Ascending aorta (tissue), 2 donors: Measurements from ENCODE around the gene SPINK13. TPM values are rescaled to one million over a fixed set of nuclear protein-coding genes. Genes with fewer than 3 reads are reported as not detected.

Experiments used
- DNase-seq, 2 donors: peaks; one replicate each; pipeline ENCODE4 v3.0.0-alpha.2; 2019; ENCODE audit warnings: low spot score in 2 of 2
- H3K27ac ChIP-seq, 2 donors: fragments of 200-600 bp; sonication (generic); one replicate each; pipeline ENCODE4 v1.5.1; 2016 to 2017; ENCODE audit warnings: mild to moderate bottlenecking in 1 of 2
- H3K27me3 ChIP-seq: fragments of 200-600 bp; sonication (generic); one replicate; pipeline ENCODE4 v1.5.1; 2017
- H3K36me3 ChIP-seq, 2 donors: fragments of 200-600 bp; sonication (generic); one replicate each; pipeline ENCODE4 v1.5.1; 2016
- H3K4me1 ChIP-seq, 2 donors: fragments of 200-600 bp; sonication (generic); one replicate each; pipeline ENCODE4 v1.5.1; 2016 to 2017; ENCODE audit warnings: mild to moderate bottlenecking in 1 of 2
- H3K4me3 ChIP-seq, 2 donors: fragments of 200-600 bp; sonication (generic); one replicate each; pipeline ENCODE4 v1.5.1; 2016 to 2017; ENCODE audit warnings: mild to moderate bottlenecking in 1 of 2
- H3K9me3 ChIP-seq, 2 donors: fragments of 200-600 bp; sonication (generic); one replicate each; pipeline ENCODE4 v1.5.1; 2016
- intact Hi-C: fragments of 100-400 bp; cut with DNase I; formaldehyde crosslinking; loops from one replicate; pipeline ENCODE4 v1.15.1; 2023
- total RNA-seq: library from RNA; depleted of rRNA; stranded (reverse); fragments of >200 nt; gene quantifications from one replicate; pipeline ENCODE4 v1.1.0, GENCODE V29; 2016
- TF ChIP-seq, protein P1 (sequence below), 3 experiments: fragments of 200-600 bp in 2 of 3; fragments of 450-650 bp in 1 of 3; sonication (generic) in 2 of 3; IDR thresholded peaks; one replicate each; pipeline ENCODE4 v1.5.1; 2016 to 2019; ENCODE audit warnings: antibody characterized with exemption in 3 of 3, mild to moderate bottlenecking in 1 of 3, moderate library complexity in 1 of 3

The SPINK13 gene, protein sequence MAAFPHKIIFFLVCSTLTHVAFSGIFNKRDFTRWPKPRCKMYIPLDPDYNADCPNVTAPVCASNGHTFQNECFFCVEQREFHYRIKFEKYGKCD
- total RNA-seq: not detected

DNA sequence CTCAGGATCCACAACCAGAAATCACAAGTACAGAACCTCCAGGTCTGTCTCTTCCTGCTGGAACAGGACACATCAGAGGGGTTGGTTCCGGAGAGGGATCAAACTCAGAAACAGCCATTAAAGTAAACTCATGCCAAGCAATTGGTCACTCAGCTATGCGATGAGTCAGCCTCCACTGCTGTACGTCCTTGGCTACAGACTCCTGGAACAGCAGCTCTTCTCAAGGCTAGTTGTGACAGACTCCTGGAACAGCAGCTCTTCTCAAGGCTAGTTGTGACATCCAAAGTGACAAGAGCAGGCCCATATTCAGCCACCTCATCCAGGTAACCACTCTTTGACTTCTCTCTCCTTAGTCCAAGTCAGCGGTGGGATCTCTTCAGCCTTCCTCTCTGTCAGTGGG is at the start of gene SPINK13:
TSS of gene SPINK13 (plus strand) at position 229 of the 400 bp plus-strand sequence. CDS start 1,279 bp downstream, outside the sequence.
- TF ChIP-seq, protein P1, sequence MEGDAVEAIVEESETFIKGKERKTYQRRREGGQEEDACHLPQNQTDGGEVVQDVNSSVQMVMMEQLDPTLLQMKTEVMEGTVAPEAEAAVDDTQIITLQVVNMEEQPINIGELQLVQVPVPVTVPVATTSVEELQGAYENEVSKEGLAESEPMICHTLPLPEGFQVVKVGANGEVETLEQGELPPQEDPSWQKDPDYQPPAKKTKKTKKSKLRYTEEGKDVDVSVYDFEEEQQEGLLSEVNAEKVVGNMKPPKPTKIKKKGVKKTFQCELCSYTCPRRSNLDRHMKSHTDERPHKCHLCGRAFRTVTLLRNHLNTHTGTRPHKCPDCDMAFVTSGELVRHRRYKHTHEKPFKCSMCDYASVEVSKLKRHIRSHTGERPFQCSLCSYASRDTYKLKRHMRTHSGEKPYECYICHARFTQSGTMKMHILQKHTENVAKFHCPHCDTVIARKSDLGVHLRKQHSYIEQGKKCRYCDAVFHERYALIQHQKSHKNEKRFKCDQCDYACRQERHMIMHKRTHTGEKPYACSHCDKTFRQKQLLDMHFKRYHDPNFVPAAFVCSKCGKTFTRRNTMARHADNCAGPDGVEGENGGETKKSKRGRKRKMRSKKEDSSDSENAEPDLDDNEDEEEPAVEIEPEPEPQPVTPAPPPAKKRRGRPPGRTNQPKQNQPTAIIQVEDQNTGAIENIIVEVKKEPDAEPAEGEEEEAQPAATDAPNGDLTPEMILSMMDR (IDR thresholded peaks at IDR 0.05): no peak
- no peaks in the 10 kb centered on the region for H3K4me1 ChIP-seq
- no peaks in the 10 kb centered on the region for H3K36me3 ChIP-seq
- no peak within 1 kb of the TSS for H3K27ac ChIP-seq
- H3K4me3 ChIP-seq: no peak within 1 kb of the TSS
- no peaks in the 10 kb centered on the region for H3K27me3 ChIP-seq
- H3K9me3 ChIP-seq: no peaks in the 10 kb centered on the region
- intact Hi-C loops: no loop called here
- no peak for DNase-seq

- no peaks in the 10 kb centered on the region for H3K9me3 ChIP-seq
- H3K36me3 ChIP-seq: no peaks in the 10 kb centered on the region
- H3K27me3 ChIP-seq: no peaks in the 10 kb centered on the region
- no peak for DNase-seq
- no peaks in the 10 kb centered on the region for H3K4me1 ChIP-seq
- TF ChIP-seq, protein P1 (IDR thresholded peaks at IDR 0.05): no peak
- H3K27ac ChIP-seq: no peak overlapping the region
- intact Hi-C loops: no loop called here
- no peak overlapping the region for H3K4me3 ChIP-seq
Observed at GRCh38 chr5:148221508-148221907, 47.1 kb upstream of the SPINK13 start.

DNA sequence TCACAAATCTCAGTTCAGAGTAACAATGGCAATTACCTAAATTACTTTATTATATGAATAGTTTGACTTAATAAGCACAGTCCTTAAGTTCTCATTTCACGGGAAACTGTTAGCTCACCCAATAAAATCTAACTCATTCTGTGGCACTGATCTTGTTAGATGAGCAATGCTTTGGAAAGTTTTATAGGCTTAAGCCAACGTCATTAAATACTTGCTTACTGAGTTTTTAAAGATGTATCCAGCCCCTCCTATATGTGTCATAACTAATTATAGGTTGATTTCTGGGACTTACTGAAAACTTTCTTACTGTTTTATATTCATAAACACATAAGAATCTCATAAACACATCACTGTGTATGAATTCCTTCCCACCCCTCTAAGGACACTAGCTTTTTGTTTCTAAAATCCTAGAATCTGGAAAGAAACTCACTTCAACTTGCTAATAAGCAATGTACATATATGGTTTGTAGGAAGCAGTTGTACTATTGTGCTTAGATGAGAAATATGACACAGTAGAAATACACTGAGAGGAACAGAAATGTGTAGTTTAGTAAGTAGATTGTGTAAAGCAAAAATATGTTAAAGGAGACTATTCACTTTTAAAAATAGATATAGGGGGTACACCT is 44.4 kb upstream of the SPINK13 start:
- Histone ChIP-seq H3K27me3 (no peaks in the 10 kb centered on the region), H3K36me3 (no peaks in the 10 kb centered on the region), H3K9me3 (no peaks in the 10 kb centered on the region), H3K27ac (no peak overlapping the region), H3K4me3 (no peak overlapping the region), H3K4me1 (no peaks in the 10 kb centered on the region)
- intact Hi-C loops: no loop called here
- DNase-seq: no peak
- TF ChIP-seq, protein P1 (IDR thresholded peaks at IDR 0.05): no peak

- no peak overlapping the region for H3K27ac ChIP-seq
- H3K9me3 ChIP-seq: no peaks in the 10 kb centered on the region
- intact Hi-C loops: no loop called here
- H3K27me3 ChIP-seq: no peaks in the 10 kb centered on the region
- DNase-seq: no peak
- TF ChIP-seq, protein P1 (IDR thresholded peaks at IDR 0.05): no peak
- no peaks in the 10 kb centered on the region for H3K36me3 ChIP-seq
- H3K4me1 ChIP-seq: no peaks in the 10 kb centered on the region
- no peak overlapping the region for H3K4me3 ChIP-seq
Observed at GRCh38 chr5:148228392-148228984, 40.1 kb upstream of the SPINK13 start.

GRCh38 chr5:148229840-148230239 is 38.8 kb upstream of the SPINK13 start:
- TF ChIP-seq, protein P1 (IDR thresholded peaks at IDR 0.05): no peak
- intact Hi-C loops: no loop called here
- H3K36me3 ChIP-seq: no peaks in the 10 kb centered on the region

More at GRCh38 chr5:148229840-148230239, 38.8 kb upstream of the SPINK13 start:
- Histone ChIP-seq H3K4me1 (no peaks in the 10 kb centered on the region), H3K27me3 (no peaks in the 10 kb centered on the region), H3K4me3 (no peak overlapping the region), H3K9me3 (no peaks in the 10 kb centered on the region), H3K27ac (no peak overlapping the region)
- no peak for DNase-seq
